Upper lobe of right lung (tissue), 1 donor: Measurements from ENCODE around the gene NUDT3. TPM values are rescaled to one million over a fixed set of nuclear protein-coding genes. Genes with fewer than 3 reads are reported as not detected.

Source experiments
- ATAC-seq: fragments of 200-7000 bp; cut with Tn5 transposase; one replicate; pipeline ENCODE4 v1.9.1; 2020; ENCODE audit warnings: mild to moderate bottlenecking, moderate library complexity
- DNase-seq: peaks from one replicate; pipeline ENCODE4 v3.0.0-alpha.2; 2020
- H3K27ac ChIP-seq: fragments of 200-600 bp; one replicate; pipeline ENCODE4 v1.8.0; 2022
- H3K27me3 ChIP-seq: fragments of 200-600 bp; one replicate; pipeline ENCODE4 v1.8.0; 2022; ENCODE audit warnings: mild to moderate bottlenecking
- H3K36me3 ChIP-seq: fragments of 200-600 bp; one replicate; pipeline ENCODE4 v1.8.0; 2022
- H3K4me1 ChIP-seq: fragments of 200-600 bp; one replicate; pipeline ENCODE4 v1.8.0; 2022
- H3K4me3 ChIP-seq: fragments of 200-600 bp; one replicate; pipeline ENCODE4 v1.8.0; 2022; ENCODE audit warnings: mild to moderate bottlenecking
- H3K9me3 ChIP-seq: fragments of 200-600 bp; one replicate; pipeline ENCODE4 v1.8.0; 2022
- intact Hi-C: fragments of 100-400 bp; cut with DNase I; formaldehyde crosslinking; loops from one replicate; pipeline ENCODE4 v1.11.0; 2022
- total RNA-seq: library from RNA; stranded (reverse); fragmentation: NEBNext Ultra II Directional; extraction: Animal tissue kit (Norgen Biotek cat#: 25700); gene quantifications from one replicate; pipeline ENCODE4 v1.2.1, GENCODE V29; 2021
- TF ChIP-seq, protein P1 (sequence below): fragments of 200-600 bp; IDR thresholded peaks from one replicate; pipeline ENCODE4 v1.8.0; 2022; ENCODE audit warnings: antibody characterized with exemption
- donor health status: DM: no; HTN: yes; CAD: no; lungs with severe emphysema.

The NUDT3 gene
- total RNA-seq, 1 donor from 2014 or later, result 29.1 TPM

DNA sequence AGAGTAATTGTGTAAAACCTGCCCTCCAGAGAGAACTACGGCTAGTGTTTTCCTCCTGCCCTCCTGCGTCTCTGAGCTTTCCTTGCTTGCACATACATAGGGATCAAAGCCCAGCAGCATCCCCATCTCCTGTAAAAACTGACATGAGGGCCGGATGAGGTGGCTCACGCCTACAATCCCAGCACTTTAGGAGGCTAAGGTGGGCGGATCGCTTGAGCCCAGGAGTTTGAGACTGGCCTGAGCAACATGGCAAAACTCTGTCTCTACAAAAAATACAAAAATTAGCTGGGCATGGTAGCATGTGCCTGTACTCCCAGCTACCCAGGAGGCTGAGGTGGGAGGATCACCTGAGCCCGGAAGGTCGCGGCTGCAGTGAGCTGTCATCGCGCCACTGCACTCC, 103.3 kb downstream of the NUDT3 start:
- no peaks in the 10 kb centered on the region for H3K27me3 ChIP-seq
- no peak for DNase-seq
- TF ChIP-seq, protein P1, sequence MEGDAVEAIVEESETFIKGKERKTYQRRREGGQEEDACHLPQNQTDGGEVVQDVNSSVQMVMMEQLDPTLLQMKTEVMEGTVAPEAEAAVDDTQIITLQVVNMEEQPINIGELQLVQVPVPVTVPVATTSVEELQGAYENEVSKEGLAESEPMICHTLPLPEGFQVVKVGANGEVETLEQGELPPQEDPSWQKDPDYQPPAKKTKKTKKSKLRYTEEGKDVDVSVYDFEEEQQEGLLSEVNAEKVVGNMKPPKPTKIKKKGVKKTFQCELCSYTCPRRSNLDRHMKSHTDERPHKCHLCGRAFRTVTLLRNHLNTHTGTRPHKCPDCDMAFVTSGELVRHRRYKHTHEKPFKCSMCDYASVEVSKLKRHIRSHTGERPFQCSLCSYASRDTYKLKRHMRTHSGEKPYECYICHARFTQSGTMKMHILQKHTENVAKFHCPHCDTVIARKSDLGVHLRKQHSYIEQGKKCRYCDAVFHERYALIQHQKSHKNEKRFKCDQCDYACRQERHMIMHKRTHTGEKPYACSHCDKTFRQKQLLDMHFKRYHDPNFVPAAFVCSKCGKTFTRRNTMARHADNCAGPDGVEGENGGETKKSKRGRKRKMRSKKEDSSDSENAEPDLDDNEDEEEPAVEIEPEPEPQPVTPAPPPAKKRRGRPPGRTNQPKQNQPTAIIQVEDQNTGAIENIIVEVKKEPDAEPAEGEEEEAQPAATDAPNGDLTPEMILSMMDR, result no peak
- intact Hi-C loops, result no loop called here
- no peak overlapping the region for H3K4me3 ChIP-seq
- H3K27ac ChIP-seq, result no peak overlapping the region
- no peaks in the 10 kb centered on the region for H3K9me3 ChIP-seq
- peaks cover 27% of the 10 kb centered on the region for H3K36me3 ChIP-seq
- no peak for ATAC-seq
- H3K4me1 ChIP-seq, result peaks cover 8% of the 10 kb centered on the region

DNA sequence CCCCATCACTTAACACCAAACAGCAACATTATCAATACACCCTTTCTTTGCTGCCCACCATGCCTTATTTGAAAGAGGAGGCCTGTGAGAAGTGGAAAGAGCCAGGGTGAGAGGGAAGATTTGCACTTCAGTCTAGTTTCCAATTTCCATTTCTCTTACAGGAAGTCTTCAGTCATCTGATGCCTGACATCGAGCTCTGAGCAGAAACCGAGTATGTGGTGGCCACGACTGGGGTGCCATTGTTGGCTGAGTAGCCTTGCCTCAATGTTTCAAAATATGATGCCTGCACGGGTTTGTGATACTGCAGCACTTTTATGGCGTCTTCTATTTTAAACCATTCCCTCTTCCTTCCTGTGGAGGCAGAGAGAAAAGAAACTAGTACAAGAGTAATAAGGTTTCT, 103.9 kb downstream of the NUDT3 start:
- H3K4me3 ChIP-seq, result no peak overlapping the region
- H3K36me3 ChIP-seq, result peaks cover 22% of the 10 kb centered on the region
- no peaks in the 10 kb centered on the region for H3K9me3 ChIP-seq
- DNase-seq, result no peak
- no peak overlapping the region for H3K27ac ChIP-seq
- TF ChIP-seq, protein P1, result no peak
- ATAC-seq, result no peak
- intact Hi-C loops, result no loop called here
- H3K27me3 ChIP-seq, result no peaks in the 10 kb centered on the region
- H3K4me1 ChIP-seq, result peaks cover 8% of the 10 kb centered on the region

DNA sequence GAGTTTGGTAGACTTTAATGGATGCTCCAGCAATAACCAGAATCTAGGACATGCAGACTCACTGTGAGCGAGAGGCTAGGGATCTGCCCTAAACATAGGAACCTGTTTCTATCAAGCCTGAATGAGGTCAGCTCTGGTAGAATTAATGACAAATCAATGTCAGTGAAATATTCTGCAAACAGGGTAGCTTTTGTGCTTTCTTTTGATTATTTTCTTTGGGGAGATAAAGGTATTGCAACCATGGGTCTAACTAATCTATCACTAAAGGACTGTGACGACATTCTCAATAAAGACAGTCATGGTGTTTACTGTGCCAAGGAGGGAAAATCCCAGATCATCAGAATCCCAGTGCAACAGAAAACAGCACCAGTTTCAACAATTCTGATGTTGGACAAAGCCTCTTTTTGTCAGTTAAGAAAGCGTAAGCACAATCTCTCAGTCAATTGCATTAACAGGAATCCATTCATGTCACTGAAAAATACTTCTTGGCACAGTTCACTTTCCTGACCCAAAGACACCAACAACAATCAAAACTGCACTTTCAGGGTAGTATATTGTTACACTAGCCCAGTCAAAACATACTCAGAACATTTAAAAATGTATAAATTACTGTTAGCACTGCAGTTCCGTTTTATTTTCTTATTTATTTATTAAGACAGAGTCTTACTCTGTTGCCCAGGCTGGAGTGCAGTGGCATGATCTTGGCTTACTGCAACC, 106.9 kb downstream of the NUDT3 start:
- no peak for ATAC-seq
- H3K4me1 ChIP-seq, result peaks cover 8% of the 10 kb centered on the region
- TF ChIP-seq, protein P1, result no peak
- H3K27me3 ChIP-seq, result no peaks in the 10 kb centered on the region
- H3K36me3 ChIP-seq, result no peaks in the 10 kb centered on the region
- no peak overlapping the region for H3K4me3 ChIP-seq
- DNase-seq, result no peak
- peak overlapping the region; percentile 52 for H3K27ac ChIP-seq
- H3K9me3 ChIP-seq, result no peaks in the 10 kb centered on the region
- intact Hi-C loops, result no loop called here

DNA sequence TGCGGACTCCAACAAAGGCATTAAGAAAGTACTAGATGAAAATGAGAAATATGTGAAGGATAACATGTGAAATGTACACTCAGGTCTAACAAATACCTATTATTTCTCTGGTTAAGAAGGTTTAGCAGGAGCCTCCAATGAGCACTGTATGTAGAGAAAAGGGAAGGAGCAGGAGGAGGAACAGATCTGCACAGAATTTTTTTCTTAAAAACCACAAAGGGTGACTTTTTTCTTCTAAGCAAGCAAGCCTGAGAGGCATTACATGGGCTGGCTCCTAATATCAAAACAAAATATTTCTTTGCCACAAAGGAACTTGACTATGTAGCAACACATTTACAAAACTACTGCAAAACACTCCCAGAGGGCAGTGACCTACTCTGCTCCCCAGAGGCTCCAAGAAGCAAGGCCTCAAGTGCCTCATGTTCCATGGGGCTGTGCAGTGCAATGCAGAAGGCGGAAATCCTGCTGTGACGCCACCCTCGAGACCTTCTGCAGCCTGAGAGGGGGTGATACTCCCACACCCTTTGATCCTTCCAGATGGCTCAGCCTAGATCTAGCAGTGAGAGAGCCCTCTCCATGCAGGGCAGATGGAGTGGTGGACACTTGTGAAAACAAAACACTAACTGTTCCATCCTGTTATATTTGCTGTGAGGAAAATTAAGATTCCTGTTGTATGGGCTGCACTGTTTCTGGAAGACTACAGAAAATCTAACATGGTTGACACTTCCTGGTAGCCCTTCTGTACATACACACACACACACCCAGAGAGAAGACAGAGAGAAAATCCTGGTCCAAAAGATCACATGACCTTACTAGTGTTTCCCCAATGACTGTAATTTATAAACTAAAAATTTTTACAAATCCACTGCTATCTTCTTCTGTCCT, 107.7 kb downstream of the NUDT3 start:
- TF ChIP-seq, protein P1, result no peak
- intact Hi-C loops, result no loop called here
- H3K27ac ChIP-seq, result peak overlapping the region; percentile 52

DNA sequence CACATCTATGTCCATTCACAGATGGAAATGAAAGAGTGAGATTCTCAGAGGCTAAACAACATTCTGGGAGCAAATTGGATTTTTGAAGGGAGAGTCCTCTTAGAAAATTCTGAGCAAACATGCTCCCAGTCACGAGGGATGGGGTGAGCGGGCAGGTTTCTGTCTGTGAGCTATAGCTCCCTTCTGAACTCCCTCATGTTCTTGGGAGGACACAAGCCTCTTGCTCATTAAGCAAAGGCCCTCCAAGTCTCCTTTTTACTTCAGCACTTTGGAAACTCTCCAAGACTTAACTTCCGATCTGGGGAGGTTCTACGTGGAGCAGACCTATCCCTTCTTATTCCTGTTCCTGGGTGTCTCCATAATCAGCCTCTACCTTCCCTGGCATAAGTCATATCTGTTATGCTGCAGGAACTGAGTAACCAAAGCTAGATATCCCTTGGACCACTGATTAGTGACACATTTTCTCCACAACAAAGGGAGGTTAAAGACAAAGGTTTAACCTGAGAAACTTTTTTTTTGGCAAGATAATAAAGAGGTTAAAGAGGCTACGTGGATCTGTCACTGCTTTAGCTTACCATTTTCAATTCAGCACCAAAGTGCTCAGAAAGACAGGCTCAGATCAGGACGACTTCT, 110.7 kb downstream of the NUDT3 start:
- Histone ChIP-seq H3K27me3 (no peaks in the 10 kb centered on the region), H3K27ac (no peak overlapping the region), H3K4me3 (no peak overlapping the region), H3K9me3 (no peaks in the 10 kb centered on the region), H3K36me3 (peaks cover 4% of the 10 kb centered on the region), H3K4me1 (peaks cover 4% of the 10 kb centered on the region)
- intact Hi-C loops, result no loop called here
- DNase-seq (no peak), ATAC-seq (no peak)
- TF ChIP-seq, protein P1, result no peak

More for the DNA sequence above, 107.7 kb downstream of the NUDT3 start:
- no peaks in the 10 kb centered on the region for H3K27me3 ChIP-seq
- H3K9me3 ChIP-seq, result no peaks in the 10 kb centered on the region
- H3K36me3 ChIP-seq, result peaks cover 2% of the 10 kb centered on the region
- DNase-seq (peak; percentile 73), ATAC-seq (peak; percentile 95)
- H3K4me1 ChIP-seq, result peaks cover 8% of the 10 kb centered on the region
- no peak overlapping the region for H3K4me3 ChIP-seq
